Keratinocyte (primary cell): Measurements from ENCODE around the gene TTC3.

ENCODE experiments used
- CTCF ChIP-seq, 3 experiments: IDR thresholded peaks in 1 of 3; conservative IDR thresholded peaks in 1 of 3; optimal IDR thresholded peaks in 1 of 3; 2 replicates in 2 of 3; 3 replicates in 1 of 3; pipeline versions ENCODE3 to v1.5.1; 2011; ENCODE audit warnings: low read length in 3 of 3, mild to moderate bottlenecking in 3 of 3, moderate library complexity in 2 of 3, control low read depth in 1 of 3, inconsistent platforms in 1 of 3; ENCODE audit not compliant: insufficient read depth in 2 of 3; ENCODE audit errors: extremely low read depth in 1 of 3
- EZH2 ChIP-seq: IDR thresholded peaks from one replicate; pipeline ENCODE4 v1.6.1; 2012; ENCODE audit warnings: inconsistent platforms, mild to moderate bottlenecking, low read length, moderate library complexity

DNA sequence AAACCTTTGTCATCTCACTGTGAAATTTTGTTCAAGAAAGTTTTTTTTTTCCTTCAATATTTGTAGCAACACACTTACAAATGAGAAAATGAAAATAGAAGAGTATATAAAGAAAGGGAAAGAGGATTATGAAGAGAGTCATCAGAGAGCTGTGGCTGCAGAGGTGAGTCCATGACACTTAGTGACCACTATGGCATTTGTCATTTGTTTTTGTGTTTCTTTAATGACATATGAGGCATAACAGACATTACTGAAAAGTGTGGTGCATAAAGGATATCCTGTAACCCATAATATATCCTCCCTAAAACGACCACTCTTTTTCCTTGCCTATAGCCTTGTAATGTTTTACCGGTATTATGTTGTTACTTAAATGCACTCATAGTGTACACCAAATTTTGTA lies 113.9 kb downstream of the TTC3 start:
- TF ChIP-seq CTCF (optimal IDR thresholded peaks at IDR 0.05 in 1 of 3, IDR thresholded peaks at IDR 0.05 in 1 of 3, conservative IDR thresholded peaks at IDR 0.05 in 1 of 3; ENCODE audit: extremely low read depth in 1 of 3, insufficient read depth in 2 of 3, low read length in 3 of 3) (no peak), EZH2 (no peak)
